Suprapubic skin (tissue), 4 donors: Measurements from ENCODE around the gene NFIB.

Experiments used
- CTCF ChIP-seq, 2 donors: fragments of 200-600 bp in 1 of 2; fragments of 450-650 bp in 1 of 2; sonication (generic) in 1 of 2; IDR thresholded peaks; one replicate each; pipeline ENCODE4 v1.5.1; 2016 to 2019; ENCODE audit warnings: antibody characterized with exemption in 2 of 2, mild to moderate bottlenecking in 1 of 2, moderate library complexity in 1 of 2
- EP300 ChIP-seq: sonication (generic); formaldehyde crosslinking; IDR thresholded peaks from one replicate; pipeline ENCODE4 v1.6.1; 2017; ENCODE audit warnings: antibody characterized with exemption
- POLR2A ChIP-seq, 2 donors: fragments of 450-650 bp; IDR thresholded peaks; one replicate each; pipeline ENCODE4 v1.6.1; 2017; ENCODE audit warnings: antibody characterized with exemption in 2 of 2, mild to moderate bottlenecking in 2 of 2, moderate library complexity in 2 of 2
- POLR2AphosphoS5 ChIP-seq, 3 donors: sonication (generic); formaldehyde crosslinking; IDR thresholded peaks; one replicate each; pipeline ENCODE4 v1.6.1; 2017; ENCODE audit warnings: antibody characterized with exemption in 3 of 3

GRCh38 chr9:14273696-14274121 lies 40.2 kb downstream of the NFIB start:
- TF ChIP-seq CTCF (IDR thresholded peaks at IDR 0.05) (no peak), POLR2AphosphoS5 (IDR thresholded peaks at IDR 0.05) (no peak), POLR2A (IDR thresholded peaks at IDR 0.05) (no peak), EP300 (no peak)
